ENCODE results near the gene ACSS3.
"Not testable (repeated sequence)": the region's sequence is repeated elsewhere in the genome, so short reads cannot be mapped to it uniquely, and the experiment has no call there.

The ACSS3 gene

GRCh38 chr12:81176796-81177195 lies 98.9 kb downstream of the ACSS3 start:
- no peak for DNase-seq (ENCODE audit: low spot score)
- H3K27ac ChIP-seq: no peak overlapping the region
- no peak overlapping the region for H3K4me3 ChIP-seq
- TF ChIP-seq, protein P1, sequence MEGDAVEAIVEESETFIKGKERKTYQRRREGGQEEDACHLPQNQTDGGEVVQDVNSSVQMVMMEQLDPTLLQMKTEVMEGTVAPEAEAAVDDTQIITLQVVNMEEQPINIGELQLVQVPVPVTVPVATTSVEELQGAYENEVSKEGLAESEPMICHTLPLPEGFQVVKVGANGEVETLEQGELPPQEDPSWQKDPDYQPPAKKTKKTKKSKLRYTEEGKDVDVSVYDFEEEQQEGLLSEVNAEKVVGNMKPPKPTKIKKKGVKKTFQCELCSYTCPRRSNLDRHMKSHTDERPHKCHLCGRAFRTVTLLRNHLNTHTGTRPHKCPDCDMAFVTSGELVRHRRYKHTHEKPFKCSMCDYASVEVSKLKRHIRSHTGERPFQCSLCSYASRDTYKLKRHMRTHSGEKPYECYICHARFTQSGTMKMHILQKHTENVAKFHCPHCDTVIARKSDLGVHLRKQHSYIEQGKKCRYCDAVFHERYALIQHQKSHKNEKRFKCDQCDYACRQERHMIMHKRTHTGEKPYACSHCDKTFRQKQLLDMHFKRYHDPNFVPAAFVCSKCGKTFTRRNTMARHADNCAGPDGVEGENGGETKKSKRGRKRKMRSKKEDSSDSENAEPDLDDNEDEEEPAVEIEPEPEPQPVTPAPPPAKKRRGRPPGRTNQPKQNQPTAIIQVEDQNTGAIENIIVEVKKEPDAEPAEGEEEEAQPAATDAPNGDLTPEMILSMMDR (IDR thresholded peaks at IDR 0.05): no peak

DNA sequence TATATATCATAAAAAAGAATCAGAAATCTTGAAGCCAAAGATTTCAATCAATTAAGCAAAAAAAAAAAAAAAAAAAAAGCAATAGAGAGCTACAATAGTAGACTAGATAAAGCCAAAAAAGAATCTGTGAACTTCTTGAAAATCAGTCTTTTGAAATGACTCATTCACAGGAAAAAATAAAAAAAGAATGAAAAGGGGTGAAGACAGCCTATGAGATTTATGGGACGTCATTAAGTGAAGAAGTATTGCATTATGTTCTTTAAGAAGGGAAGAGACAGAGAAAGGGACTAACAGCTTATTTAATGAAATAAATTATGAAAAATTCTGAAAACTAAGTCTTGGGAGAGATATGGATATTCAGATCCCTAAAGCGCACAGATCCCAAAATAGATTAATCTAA lies 103.8 kb downstream of the ACSS3 start:
- DNase-seq (ENCODE audit: low spot score): no peak
- Histone ChIP-seq H3K4me3 (no peak overlapping the region), H3K27ac (no peak overlapping the region)
- TF ChIP-seq, protein P1 (IDR thresholded peaks at IDR 0.05): no peak

GRCh38 chr12:81187686-81188085 lies 109.8 kb downstream of the ACSS3 start:
- TF ChIP-seq, protein P1 (IDR thresholded peaks at IDR 0.05): no peak
- Histone ChIP-seq H3K4me3 (no peak overlapping the region), H3K27ac (no peak overlapping the region)
- DNase-seq (ENCODE audit: low spot score): no peak

DNA sequence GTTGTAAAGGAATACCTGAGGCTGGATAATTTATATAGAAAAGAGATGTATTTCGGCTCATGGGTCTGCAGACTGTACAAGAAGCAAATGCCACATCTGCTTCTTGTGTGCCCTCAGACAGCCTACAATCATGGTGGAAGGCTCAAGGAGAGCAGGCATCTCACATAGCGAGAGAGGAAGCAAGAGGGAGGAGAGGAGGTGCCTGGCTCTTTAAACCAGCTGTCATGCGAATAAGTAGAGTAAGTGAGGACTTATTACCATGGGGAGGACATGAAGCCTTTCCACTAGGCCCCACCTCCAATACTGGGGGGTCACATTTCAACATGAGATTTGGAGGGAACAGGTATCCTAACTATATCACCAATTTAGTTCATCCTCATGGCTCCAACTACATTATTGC lies 118.7 kb downstream of the ACSS3 start:
- TF ChIP-seq, protein P1 (IDR thresholded peaks at IDR 0.05): no peak
- H3K4me3 ChIP-seq: no peak overlapping the region
- no peak for DNase-seq (ENCODE audit: low spot score)
- no peak overlapping the region for H3K27ac ChIP-seq

DNA sequence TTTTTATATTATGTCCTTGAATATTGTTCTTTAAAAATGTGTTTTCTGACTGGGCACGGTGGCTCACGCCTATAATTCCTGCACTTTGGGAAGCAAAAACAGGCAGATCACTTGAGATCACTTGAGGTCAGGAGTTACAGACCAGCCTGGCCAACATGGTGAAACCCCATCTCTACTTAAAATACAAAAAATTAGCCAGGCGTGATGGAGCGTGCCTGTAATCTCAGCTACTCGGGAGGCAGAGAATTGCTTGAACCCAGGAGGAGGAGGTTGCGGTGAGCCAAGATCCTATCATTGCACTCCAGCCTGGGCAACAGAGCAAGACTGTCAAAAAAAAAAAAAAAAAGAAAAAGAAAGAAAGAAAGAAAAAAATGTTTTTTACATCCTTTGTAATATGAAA lies 122.7 kb downstream of the ACSS3 start:
- not testable (repeated sequence) for H3K4me3 ChIP-seq; DNase-seq (ENCODE audit: low spot score); H3K27ac ChIP-seq

GRCh38 chr12:81203671-81204204 lies 125.9 kb downstream of the ACSS3 start:
- Histone ChIP-seq H3K27ac (no peak overlapping the region), H3K4me3 (no peak overlapping the region)
- TF ChIP-seq, protein P1 (IDR thresholded peaks at IDR 0.05): no peak
- no peak for DNase-seq (ENCODE audit: low spot score)

GRCh38 chr12:81205416-81205815 lies 127.5 kb downstream of the ACSS3 start:
- TF ChIP-seq, protein P1 (IDR thresholded peaks at IDR 0.05): no peak
- no peak overlapping the region for H3K27ac ChIP-seq
- no peak overlapping the region for H3K4me3 ChIP-seq
- DNase-seq (ENCODE audit: low spot score): no peak

DNA sequence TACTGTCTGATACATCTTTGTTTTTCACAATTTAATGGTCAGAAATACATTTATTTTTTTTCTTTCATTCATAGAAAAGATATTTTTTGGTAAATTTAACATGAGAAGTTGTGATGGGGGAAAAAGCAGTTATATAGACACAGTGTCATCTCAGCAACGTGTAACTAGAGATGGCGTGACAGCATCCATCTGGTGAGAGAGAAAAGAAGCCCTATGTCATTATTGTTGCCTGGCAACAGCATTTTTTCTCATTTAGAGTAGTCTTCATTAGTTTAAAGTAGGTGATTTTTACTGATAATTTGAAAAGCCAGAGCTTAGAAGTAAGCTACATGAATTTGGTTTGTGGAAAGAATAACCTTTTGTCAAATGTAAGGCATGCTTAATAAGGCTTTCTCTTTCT lies 128.6 kb downstream of the ACSS3 start:
- TF ChIP-seq, protein P1 (IDR thresholded peaks at IDR 0.05): no peak
- no peak overlapping the region for H3K27ac ChIP-seq
- no peak overlapping the region for H3K4me3 ChIP-seq
- no peak for DNase-seq (ENCODE audit: low spot score)
